Stimulated activated CD4-positive, alpha-beta T cell treated with anti-CD3 and anti-CD28 coated beads, Interleukin-4, amount 100 ng/mL, for 4 hours (primary cell): ENCODE measurements around the gene TRIM14.
"Not testable (repeated sequence)": the region's sequence is repeated elsewhere in the genome, so short reads cannot be mapped to it uniquely, and the experiment has no call there.

ENCODE experiments used
- DNase-seq, 2 experiments: peaks; one replicate each; pipeline ENCODE4 v3.0.0-alpha.2; 2020

The TRIM14 gene

DNA sequence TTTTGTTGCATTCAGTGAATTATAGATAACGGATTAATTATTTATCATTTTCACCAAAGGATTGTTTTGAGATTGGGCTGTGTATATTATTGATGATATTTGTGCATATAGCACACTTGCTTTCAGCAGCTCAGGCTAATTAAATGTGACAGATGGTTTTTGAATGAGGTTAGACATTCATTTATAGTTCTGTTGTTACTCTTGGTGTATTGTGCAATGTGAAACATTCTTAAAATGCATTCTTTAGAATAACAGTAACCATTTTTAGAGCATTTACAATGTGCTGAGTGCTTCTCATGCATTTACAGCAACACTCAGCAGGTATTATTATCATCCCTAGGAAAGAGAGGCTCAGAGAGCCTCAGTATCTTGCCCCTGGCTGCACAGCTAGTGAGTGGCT, 38.7 kb downstream of the TRIM14 start:
- no peak for DNase-seq

DNA sequence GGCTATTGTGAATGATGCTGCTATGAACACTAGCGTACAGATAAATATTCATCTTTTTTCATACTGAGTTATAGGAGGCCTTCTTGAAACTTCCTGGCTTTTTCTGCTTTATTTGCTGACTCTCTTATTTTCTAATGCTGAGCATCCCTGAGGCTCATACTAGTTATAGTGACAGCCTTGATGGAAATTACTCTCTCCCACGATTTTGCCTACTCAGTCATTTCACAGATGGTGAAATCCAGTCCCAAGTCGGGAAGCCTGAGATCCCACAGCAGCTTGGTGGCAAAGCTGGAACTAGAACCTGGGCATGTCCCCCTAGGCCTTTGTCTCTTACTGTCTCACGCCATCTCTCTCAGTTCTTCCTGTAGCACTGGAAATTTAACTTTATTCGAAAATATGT, 40.1 kb downstream of the TRIM14 start:
- no peak for DNase-seq

DNA sequence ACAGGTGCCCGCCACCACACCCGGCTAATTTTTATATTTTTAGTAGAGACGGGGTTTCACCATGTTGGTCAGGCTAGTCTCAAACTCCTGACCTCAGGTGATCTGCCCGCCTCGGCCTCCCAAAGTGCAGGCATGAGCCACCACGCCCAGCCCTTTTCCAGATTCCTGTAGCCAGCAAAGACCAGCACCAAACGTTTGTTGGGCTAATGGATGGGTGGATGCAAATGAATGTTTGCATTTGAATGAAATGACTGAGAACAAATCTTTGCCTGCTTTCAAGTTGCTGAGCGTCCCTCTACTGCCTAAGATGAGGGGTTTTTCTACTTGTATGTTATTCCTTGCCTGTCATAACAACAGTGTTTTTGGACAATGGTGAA, 42.5 kb downstream of the TRIM14 start:
- DNase-seq = not testable (repeated sequence)

DNA sequence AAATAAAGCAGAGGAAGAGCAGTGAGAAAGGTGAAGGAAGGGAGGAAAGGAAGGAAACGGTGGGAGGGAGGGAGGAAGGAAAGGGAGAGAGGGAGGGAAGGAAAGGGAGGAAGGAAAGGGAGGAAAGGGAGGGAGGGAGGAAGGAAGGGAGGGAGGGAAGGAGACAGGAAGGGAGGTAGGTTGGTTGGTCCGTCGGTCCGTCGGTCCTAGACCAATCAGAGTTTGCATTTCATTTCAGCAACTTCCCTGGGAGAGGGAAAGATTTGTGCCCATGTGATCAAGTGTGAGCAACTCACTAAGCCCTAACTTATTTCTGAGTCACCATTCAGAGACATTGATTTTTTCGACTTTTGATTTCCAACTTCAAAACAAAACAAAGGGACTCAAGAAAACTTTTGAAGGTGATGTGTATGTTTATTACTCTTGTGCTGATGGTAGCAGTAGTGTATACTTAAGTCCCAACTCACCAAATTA, 43.7 kb downstream of the TRIM14 start:
- peak in 1 of 2 experiments; percentile 23 for DNase-seq

DNA sequence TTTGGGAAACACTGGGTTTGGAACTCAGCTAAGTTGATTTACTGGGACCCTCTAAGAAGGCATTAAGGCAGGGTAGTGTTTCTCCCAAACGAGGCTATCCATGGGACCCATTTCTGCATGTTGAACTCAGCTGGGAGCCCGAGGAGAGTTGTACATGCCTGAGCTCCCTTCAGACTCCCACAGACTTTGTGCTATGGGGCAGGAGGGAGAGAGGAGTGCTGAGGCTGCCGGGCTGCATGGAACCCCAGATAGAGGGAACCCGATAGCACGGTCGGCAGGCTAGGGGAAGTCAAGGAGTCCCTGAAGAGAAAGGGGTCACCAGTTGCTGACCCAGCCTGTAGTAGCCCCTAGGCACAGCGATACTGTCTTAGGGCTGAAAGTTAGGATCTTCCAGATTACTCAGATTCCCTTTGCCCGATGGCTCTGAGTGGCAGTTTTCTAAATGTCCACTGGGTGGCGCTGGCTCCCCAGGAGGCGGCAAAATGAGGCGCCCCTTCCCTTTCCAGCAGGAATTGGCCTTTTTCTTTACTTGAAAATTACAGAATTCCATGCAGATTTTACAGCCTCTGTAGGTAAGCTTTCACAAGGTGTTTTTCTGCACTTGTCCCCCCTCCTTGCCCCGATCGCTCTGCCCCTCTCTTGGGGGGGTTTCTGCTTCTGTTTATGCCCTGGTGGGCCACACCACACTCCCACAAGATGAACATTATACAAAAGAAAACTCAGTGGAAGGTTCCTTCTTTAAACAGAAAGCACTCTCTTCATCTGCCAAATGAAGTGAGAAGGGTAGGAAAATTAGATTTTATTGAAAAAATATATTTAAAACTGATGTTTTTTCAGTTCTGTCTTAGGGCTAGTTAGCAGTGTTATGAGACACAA, 44.7 kb downstream of the TRIM14 start:
- peak; percentile 49 to 56 for DNase-seq

DNA sequence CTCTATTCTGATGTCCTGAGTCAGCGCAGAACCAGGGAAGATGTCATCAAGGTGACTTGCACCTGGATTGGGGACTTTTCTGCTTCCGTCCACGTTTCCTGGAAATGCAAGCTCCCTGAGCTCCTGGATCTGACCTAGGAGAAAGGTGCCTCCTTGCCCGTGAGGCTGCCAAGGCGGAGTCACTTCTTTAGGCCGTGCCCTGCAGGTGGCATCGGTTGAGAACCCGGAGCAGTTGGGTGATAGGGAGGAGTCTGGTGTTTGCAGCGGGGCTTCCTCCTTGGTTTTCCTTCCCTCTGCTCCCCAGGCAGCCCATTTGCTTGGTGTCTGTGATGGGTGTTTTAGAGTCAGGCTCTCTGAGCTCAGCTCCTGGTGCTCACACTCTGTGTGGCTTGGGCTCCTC, 47.3 kb downstream of the TRIM14 start:
- no peak for DNase-seq

DNA sequence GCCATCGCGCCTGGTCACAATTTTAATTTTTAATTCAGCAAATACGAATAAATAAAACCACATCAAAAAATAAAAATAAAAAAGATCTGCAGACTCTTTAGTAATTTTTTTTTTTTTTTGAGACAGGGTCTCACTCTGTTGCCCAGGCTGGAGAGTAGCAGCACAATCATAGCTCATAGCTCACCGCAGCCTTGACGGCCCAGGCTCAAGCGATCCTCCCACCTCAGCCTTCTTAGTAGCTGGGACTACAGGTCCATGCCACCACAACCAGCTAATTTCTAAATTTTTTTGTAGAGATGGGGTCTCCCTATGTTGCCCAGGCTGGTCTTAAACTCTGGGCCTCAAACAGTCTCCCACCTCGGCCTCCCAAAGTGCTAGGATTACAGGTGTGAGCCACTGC, 48.3 kb downstream of the TRIM14 start:
- no peak for DNase-seq

DNA sequence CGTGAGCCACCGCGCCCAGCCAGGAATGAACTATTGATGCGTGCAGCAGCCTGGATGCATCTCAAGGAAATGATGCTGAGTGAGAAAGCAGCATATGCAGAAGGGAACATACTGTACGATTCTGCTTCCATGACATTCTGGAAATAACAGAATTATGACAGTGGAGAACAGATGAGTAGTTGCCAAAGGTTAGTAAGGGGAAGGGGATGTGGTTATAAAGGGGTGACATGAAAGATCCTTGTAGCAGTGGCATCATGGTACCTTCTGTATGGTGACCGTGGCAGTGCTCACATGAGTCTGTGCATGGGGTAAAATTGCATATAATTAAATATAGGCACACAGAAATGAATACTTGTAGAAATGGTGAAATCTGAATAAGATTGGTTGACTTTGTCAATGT, 49.5 kb downstream of the TRIM14 start:
- no peak for DNase-seq

DNA sequence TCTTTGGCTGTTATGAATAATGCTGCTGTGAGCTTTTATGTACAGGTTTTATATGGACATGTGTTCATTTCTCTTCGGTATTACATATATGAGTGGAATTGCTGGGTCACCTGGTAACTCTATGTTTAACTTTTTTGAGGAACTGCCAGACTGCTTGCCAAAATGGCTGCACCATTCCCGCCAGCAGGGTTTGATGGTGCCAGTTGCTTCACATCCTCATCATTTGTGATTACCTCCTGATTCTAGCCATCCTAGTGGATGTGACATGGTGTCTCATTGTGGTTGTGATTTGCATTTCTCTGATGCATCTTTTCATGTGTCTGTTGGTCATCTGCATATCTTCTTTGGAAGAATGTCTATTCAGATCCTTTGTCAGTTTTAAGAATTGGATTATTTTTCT, 51.8 kb downstream of the TRIM14 start:
- DNase-seq = no peak

DNA sequence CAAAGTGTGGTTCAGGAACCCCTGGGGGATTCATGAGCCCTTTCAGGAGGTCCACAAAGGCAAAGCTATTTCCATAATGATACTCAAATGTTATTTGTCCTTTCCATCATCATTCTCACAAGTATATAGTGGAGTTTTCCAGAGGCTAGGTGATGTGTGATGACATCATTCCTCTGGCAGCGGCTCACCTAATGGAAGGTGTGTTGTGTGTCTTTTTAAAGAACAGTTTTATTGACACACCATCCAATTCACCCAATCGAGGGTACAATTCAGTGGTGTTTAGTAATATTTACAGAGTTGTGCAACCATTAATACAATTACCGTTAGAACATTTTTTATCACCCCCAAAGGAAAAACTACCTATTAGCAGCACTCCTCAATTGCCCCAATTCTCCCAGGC, 52.8 kb downstream of the TRIM14 start:
- DNase-seq = no peak

DNA sequence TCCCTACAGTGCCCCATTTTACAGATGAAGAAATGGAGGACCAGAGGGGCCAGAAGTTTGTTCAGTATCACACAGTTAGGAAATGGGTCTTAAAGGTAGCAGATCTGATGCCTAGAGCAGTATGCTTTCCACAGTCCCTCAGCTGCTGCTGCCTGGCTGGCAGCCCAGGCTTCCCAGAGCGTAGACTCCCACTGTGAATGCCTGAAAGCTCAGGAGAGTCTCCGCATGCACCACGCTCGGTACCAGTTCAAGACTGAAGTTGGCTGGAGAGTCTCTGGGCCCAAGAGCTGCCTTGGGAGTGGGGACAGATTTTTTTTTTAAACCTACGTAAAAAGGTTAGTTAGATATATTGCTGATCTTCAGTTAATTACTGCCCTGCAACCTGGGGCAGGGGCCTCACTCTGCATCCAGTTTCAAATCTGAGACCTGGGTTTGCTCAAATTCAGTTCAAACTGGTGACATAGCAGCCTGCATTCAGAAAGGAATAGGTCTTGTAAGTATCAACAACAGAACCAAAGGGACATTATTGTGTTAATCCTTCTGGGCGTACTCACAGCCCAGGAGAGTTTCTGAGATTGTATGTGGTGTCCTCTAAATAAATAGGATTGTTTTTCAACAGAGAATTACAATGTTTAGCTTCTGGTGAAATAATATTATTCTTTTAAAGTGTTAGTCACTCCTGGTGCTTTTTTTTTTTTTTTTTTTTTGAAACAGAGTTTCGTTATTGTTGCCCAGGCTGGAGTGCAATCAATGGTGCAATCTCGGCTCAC, 54.2 kb downstream of the TRIM14 start:
- no peak for DNase-seq

DNA sequence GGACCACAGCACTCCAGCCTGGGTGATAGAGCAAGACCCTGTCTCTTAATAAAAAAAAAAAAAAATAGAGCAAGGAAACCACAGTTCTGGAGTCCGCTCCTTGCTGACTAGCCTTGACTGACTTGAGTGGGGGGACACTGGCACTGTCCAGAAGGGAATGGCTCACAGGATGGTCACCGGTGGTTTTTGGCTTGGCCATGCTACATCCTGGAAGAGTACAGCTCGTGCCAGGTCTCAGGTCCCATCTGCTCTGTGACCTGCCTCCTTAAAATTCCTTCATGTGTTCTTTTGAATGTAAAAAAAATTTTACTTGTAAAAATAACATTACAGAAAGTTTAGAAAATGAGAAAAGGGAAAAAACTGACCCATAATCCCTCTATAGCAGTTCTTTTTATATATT, 56.9 kb downstream of the TRIM14 start:
- DNase-seq = no peak

DNA sequence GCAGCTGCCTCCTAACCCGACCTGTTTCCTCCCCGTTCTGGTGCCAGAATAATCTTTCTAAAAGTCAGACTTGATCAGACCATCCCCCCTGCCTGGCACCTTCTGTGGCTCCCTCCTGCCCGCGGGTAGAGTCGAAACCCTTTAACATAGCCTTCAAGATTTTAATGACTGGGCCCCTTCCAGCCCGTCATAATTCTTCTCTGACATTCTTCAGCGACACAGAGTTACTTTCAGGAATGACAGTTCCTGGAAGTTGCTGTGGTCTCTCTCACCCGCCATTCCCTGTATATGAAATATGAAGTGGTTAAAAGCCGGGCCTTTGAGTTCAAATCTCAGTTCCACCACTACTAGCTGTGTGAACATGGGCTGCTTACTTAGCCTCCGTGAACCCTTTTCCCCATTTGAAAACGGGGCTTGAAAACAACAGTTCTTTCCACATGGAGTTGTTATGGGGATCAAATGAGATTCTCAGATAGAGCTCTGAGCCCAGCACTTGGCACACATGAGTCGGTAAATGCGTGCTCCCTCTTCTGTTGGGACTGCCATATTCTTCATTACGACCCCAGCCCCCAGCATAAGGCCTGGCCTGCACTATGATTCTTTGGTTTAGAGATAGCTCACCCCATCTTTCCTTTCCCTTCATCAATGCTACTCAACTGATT, 61.8 kb downstream of the TRIM14 start:
- no peak for DNase-seq

DNA sequence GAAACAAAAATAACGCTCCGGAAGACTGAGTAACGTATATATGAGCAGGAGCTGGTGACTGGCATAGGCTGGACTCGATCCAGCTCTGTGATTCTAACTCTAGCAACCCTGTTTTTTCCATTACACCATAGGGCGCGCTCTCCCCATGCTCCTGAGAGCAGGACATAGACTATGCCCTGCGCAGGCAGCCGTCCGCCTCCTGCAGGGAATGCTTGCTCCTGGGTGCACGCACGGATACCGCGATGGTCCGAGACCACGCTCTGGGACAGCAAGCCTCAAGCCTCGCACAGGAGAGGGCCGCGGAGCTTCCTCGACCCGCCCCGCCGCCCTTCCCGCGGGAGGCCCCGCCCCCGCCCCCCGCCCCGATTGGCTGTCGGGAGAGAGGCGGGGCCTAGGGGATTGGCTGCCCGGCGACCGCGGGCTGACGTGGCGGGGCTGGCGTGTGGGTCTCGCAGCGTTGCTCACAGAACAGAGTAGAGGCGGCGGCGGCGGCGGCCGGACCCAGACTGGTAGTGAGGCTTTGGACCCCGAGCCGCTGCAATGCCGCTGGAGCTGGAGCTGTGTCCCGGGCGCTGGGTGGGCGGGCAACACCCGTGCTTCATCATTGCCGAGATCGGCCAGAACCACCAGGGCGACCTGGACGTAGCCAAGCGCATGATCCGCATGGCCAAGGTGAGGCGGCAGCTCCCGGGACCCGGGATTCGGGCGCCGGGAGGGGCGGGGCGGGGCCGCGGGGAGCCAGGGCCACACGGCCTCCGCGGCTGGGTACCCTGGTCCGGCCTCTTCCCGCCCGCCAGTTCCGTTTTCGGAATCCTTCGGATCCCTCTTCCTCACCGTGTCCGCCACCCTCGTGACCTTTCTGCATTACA, 62.5 kb downstream of the TRIM14 start, which contains the start of gene NANS:
NANS (plus strand) TSS at position 464 of the 869 bp plus-strand sequence; CDS start at position 541, 77 bp downstream.
- peak; percentile 90 to 91 for DNase-seq

DNA sequence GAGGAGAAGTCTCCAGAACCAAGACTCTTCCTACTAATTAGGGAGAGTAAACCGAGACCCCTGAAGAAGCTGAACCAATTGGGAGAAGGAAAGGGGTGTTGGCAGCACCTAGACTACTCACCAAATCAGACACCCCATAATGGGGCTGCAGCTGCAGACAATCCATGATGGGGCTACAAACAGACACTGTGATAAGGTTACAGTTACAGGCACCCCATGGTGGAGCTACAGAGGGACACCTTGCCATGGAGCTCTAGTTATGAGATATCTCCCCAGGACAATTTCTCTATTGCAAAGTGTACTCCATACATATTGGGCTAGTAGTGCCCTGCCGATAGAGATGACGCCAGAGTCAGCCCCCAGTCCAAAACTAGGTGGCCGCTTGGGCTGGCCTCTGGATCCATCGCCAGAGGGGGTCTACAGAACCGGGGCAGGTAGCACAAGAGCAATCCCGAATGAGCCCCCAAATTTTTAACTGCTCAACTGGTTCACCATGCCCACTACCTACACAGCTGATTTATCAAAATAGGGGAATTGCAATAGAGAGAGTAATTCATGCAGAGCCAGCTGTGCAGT, 64.6 kb downstream of the TRIM14 start:
- no peak for DNase-seq

DNA sequence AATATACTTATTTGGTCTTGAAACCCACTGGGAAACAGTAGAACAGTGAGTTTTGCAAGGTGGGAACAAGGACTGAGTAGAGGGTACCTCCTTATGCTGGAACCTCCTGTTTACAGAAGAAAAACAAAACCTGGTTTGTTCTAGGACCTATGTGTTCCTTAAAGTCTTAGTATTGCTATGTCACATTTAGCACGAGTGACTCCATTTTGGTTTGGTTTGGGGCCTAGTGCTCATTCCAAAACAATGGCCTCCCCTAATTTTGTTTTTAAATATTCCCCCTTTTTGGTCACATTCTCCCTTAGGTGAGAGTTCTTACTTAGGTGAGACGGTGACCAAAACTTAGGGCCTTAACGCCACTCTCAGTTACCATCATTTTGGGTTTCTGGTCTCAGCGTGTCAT, 68.7 kb downstream of the TRIM14 start:
- DNase-seq = no peak

DNA sequence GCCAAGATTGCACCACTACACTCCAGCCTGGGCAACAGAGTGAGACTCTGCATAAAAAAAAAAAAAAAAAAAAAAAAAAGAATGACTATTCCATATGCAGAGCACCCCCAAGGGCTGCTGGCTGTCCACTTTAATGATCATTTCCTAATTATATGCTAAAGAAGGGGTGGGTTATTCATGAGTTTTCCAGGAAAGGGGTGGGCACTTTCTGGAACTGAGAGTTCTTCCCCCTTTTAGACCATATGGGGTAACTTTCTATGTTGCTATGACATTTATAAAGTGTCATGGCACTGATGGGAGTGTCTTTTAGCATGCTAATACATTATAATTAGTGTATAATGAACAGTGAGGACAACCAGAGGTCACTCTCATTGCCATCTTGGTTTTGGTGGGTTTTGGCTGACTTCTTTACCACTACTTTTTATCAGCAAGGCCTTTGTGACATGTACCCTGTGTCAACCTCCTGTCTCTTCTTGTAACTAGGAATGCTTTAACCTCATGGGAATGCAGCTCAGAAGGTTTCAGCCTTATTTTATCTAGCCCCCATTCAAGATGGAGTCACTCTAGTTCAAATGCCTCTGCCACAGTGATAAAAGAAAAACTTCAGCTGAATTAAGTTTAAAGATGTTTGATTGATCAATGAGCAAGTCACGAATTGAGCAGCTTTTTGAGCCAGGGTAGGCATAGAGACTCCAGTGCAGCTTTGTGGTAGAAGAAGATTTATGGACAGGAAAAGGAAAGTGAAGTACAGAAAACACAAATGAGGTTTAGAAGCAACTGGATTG, 69.5 kb downstream of the TRIM14 start:
- no peak for DNase-seq

DNA sequence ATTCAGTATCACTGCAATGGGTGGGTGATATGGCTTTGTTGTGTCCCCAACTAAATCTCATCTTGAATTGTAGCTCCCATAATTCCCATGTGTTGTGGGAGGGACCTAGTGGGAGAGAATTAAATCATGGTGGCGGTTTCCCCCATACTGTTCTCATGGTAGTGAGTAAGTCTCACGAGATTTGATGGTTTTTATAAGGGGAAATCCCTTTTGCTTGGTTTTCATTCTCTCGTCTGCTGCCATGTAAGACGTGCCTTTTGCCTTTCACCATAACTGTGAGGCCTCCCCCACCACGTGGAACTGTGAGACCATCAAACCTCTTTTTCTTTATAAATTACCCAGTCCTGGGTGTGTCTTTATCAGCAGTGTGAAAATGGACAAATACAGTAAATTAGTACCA, 72.0 kb downstream of the TRIM14 start:
- no peak for DNase-seq

DNA sequence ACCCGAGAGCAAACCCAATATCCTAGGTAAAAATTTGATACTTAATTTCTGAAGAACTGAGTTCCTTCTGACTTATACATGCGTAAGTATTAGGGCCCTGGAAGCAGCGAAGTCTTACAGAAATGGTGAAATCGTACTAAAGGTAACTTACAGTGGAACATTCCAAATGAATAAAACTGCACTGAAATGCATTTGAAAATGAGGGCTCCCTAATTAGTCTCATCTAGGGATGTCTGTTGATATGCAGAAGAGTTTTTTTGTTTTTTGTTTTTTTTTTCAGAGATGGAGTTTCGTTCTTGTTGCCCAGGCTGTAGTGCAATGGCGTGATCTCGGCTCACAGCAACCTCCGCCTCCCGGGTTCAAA, 72.9 kb downstream of the TRIM14 start:
- DNase-seq = no peak

DNA sequence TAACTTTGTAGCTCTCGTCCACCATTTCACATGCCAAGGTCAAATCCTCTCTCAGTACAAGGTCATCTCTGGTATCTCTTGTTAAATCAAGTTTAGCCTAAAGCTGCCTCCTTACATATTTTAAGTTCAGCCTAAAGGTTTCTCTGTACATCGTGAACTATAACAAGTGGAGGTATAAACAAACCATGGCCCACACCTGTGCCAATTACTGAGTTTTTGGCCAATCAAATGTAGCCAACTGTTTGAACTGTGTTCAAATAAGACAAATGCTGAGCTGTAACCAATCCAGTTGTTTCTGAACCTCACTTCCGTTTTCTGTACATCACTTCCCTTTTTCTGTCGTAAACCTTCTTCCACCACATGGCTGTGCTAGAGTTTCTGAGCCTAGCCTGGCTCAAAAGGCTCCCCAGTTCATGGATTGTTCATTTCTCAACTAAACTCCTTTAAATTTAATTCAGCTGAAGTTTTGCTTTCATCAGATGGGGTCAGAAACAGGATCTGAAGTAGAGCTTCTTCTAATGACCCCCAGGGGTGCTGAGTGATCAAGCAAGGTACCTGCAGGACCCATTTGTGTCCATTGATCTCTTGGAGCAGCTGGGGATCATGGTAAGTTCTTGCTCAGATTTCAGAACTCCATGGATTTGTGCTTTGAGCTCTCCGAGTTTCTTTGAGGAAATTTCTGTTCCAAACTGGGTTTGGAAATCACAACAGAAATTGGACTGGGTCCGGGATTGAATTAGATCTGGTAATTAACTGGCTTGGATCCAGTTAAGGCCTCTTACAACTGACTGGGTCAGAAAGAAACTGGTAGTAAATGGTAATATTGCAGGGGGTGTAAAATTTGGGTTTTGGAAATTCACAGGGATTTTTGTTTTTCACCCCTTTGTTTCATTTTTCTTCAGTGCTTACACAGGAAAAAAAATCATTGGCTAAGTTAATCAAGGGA, 73.5 kb downstream of the TRIM14 start:
- DNase-seq = peak in 1 of 2 experiments; percentile 23
